Non-pigmented ciliary epithelial cell (primary cell): ENCODE data around the gene CRYBG1.
A peak's percentile ranks its signal among the peaks of the same experiment; 100 is the strongest.
"Not testable (repeated sequence)": the region's sequence is repeated elsewhere in the genome, so short reads cannot be mapped to it uniquely, and the experiment has no call there.

Experiments used
- DNase-seq: peaks from one replicate; pipeline ENCODE4 v3.0.0-alpha.2; 2010; ENCODE audit warnings: low read depth

The CRYBG1 gene

GRCh38 chr6:106509420-106510089 lies 149.0 kb downstream of the CRYBG1 start:
- DNase-seq, result no peak

- DNase-seq, result no peak
These were observed 149.8 kb downstream of the CRYBG1 start for GRCh38 chr6:106510090-106510970.

- no peak for DNase-seq
These were observed 151.0 kb downstream of the CRYBG1 start for GRCh38 chr6:106511288-106512047.

- no peak for DNase-seq
These were observed 151.8 kb downstream of the CRYBG1 start for GRCh38 chr6:106512048-106512967.

- no peak for DNase-seq
These were observed 152.6 kb downstream of the CRYBG1 start for GRCh38 chr6:106512968-106513574.

GRCh38 chr6:106513808-106514582 lies 153.5 kb downstream of the CRYBG1 start:
- DNase-seq, result no peak

- DNase-seq, result no peak
These were observed 154.0 kb downstream of the CRYBG1 start for GRCh38 chr6:106514583-106514885.

GRCh38 chr6:106515582-106515981 lies 155.1 kb downstream of the CRYBG1 start:
- DNase-seq, result not testable (repeated sequence)

- DNase-seq, result no peak
These were observed 156.1 kb downstream of the CRYBG1 start for GRCh38 chr6:106516616-106517015.

- no peak for DNase-seq
These were observed 157.2 kb downstream of the CRYBG1 start for GRCh38 chr6:106517706-106518105.

- DNase-seq, result no peak
These were observed 158.2 kb downstream of the CRYBG1 start for GRCh38 chr6:106518748-106519147.

- DNase-seq, result peak; percentile 73
These were observed 159.2 kb downstream of the CRYBG1 start for GRCh38 chr6:106519460-106520394.

- DNase-seq, result no peak
These were observed 160.3 kb downstream of the CRYBG1 start for GRCh38 chr6:106520711-106521401.

- no peak for DNase-seq
These were observed 162.2 kb downstream of the CRYBG1 start for GRCh38 chr6:106522562-106523250.

- no peak for DNase-seq
These were observed 164.8 kb downstream of the CRYBG1 start for GRCh38 chr6:106525107-106525881.

- DNase-seq, result no peak
These were observed 165.4 kb downstream of the CRYBG1 start for GRCh38 chr6:106525882-106526275.

- no peak for DNase-seq
These were observed 166.6 kb downstream of the CRYBG1 start for GRCh38 chr6:106527117-106527516.
